Measurements from ENCODE around the gene CBX1. TPM values are rescaled to one million over a fixed set of nuclear protein-coding genes. Genes with fewer than 3 reads are reported as not detected.

Gene CBX1
- total RNA-seq (19.0 TPM), polyA plus RNA-seq (10 to 100 TPM; 13.9 to 22.7 (median 15.5) TPM)

DNA sequence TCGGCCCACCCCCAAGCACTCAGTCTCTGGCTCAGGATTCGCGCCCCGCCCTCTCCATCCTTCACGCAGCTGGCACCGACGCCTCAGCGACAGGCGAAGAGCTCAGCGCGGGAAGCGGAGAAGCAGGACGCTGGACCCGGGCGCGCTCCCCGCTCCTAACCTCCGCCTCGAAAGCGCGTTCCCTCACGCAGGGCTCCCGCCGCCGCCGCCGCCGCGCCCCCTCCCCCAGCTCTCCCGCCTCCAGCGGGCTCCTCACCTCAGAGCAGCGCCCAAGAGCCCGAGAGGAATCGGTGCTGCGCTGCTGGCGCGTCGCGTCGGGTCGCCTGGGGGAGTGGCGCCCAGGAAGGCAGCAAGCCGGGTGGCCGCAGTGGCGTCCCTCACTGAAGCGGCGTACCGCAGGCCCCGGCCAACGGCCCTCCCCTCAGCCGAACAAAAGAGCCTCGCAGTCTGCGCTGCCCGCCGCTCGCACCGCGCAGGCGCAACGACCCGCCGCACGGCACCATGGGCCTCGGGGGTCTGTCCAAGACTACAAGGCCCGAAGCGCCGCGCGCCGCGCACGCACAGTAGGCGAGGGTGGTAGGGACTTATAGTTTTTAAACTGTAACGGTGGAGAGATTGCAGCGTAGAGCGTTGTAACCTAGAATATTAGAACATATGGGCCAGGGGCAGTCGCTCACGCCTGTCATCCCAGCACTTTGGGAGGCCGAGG is at the start of gene CBX1:
Gene CBX1 (minus strand): TSS at position 467 of the 709 bp plus-strand sequence. CDS start 24,474 bp downstream, outside the sequence.
- Histone ChIP-seq H3K9me3 (ENCODE audit: control insufficient read depth in 2 of 2, low read length in 2 of 2) (no peaks in the 10 kb centered on the region), H3K27ac (ENCODE audit: insufficient read depth, low read length, poor library complexity, severe bottlenecking) (peak within 1 kb of the TSS; percentile 63), H3K36me3 (ENCODE audit: control insufficient read depth, insufficient read depth, low read length) (no peaks in the 10 kb centered on the region), H3K4me3 (ENCODE audit: low read depth, low read length) (peak within 1 kb of the TSS; percentile 72), H3K4me1 (ENCODE audit: control insufficient read depth, insufficient read depth, low read length, poor library complexity, severe bottlenecking) (peaks cover 14% of the 10 kb centered on the region), H3K27me3 (ENCODE audit: control insufficient read depth, insufficient read depth, low read length) (no peaks in the 10 kb centered on the region)
- Mint-ChIP-seq H3K27me3 (peaks cover 6% of the 10 kb centered on the region), H3K27ac (peak within 1 kb of the TSS; percentile 45 to 89 (median 87)), H3K36me3 (no peaks in the 10 kb centered on the region), H3K9me3 (no peaks in the 10 kb centered on the region), H3K4me1 (peaks cover 12 to 58% (median 24%) of the 10 kb centered on the region in 4 donors), H3K4me3 (peak within 1 kb of the TSS; percentile 90 to 93 (median 92))
- peak; percentile 97 to 98 for ATAC-seq (ENCODE audit: low read depth in 2 of 2)
- DNase-seq, result peak; percentile 87 to 97 (median 93)

DNA sequence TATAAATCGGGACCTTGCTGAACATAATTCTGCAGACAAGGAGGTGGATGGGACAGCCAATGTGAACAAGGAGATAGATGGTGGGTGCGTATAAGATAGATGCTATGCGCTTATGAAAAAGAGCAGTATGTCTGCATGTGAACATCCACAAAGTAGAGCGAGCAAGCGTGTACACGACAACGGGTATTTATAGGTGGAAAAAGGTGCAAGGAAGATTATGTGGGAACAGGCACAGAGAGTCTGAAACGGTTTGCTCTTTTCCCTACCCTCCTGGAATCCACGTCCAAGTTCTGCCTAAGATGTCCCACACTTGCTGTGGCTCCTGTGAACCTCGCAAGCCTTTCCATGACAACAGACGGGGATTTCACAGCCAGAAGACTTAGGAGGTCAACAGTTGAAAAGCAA is 49.3 kb upstream of the CBX1 start:
- no peaks in the 10 kb centered on the region for H3K27me3 ChIP-seq (ENCODE audit: control insufficient read depth, insufficient read depth, low read length)
- no peak overlapping the region for H3K4me3 ChIP-seq (ENCODE audit: low read depth, low read length)
- no peaks in the 10 kb centered on the region for H3K9me3 ChIP-seq (ENCODE audit: control insufficient read depth in 2 of 2, low read length in 2 of 2)
- ATAC-seq (ENCODE audit: low read depth in 2 of 2) (no peak), DNase-seq (no peak)
- Mint-ChIP-seq H3K9me3 (no peaks in the 10 kb centered on the region), H3K36me3 (peaks cover 36% of the 10 kb centered on the region), H3K27me3 (no peaks in the 10 kb centered on the region), H3K4me3 (no peak overlapping the region), H3K27ac (no peak overlapping the region), H3K4me1 (peaks cover 0 to 10% (median 2%) of the 10 kb centered on the region in 4 donors)
- H3K27ac ChIP-seq (ENCODE audit: insufficient read depth, low read length, poor library complexity, severe bottlenecking), result no peak overlapping the region
- H3K4me1 ChIP-seq (ENCODE audit: control insufficient read depth, insufficient read depth, low read length, poor library complexity, severe bottlenecking), result no peaks in the 10 kb centered on the region
- H3K36me3 ChIP-seq (ENCODE audit: control insufficient read depth, insufficient read depth, low read length), result peaks cover 83% of the 10 kb centered on the region

DNA sequence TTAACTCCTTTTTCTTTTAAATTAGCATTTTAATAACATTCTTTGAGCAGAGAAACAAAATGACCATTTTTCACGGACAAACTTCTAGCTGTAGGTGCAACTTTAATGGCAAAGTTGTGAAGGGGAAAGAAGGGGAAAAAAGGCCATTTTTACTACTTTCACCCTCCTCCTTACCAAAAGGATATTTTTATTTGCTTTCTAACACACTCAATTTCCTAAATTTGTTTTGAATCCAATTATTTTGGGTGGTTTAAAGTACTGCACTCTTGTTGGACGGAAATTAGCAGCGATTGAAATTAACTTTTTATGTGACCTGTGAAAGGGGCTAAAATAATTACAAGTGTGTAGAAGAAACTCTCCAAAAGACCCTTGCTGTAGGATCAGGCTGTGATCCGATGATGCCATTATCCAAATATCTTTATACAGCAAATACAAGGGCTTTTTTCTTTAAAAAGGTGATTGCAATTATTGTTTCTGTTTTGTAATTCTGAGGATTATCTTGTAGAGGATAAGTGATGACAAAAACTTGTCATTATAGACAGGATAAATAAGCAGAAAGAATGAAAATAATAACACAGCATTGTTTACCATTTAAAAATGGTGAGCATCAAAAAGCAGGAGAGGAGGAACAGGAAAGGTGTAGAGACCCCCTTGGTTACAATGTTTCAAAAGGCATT is 48.6 kb upstream of the CBX1 start:
- Mint-ChIP-seq H3K36me3 (peaks cover 42% of the 10 kb centered on the region), H3K27me3 (no peaks in the 10 kb centered on the region), H3K27ac (no peak overlapping the region)

DNA sequence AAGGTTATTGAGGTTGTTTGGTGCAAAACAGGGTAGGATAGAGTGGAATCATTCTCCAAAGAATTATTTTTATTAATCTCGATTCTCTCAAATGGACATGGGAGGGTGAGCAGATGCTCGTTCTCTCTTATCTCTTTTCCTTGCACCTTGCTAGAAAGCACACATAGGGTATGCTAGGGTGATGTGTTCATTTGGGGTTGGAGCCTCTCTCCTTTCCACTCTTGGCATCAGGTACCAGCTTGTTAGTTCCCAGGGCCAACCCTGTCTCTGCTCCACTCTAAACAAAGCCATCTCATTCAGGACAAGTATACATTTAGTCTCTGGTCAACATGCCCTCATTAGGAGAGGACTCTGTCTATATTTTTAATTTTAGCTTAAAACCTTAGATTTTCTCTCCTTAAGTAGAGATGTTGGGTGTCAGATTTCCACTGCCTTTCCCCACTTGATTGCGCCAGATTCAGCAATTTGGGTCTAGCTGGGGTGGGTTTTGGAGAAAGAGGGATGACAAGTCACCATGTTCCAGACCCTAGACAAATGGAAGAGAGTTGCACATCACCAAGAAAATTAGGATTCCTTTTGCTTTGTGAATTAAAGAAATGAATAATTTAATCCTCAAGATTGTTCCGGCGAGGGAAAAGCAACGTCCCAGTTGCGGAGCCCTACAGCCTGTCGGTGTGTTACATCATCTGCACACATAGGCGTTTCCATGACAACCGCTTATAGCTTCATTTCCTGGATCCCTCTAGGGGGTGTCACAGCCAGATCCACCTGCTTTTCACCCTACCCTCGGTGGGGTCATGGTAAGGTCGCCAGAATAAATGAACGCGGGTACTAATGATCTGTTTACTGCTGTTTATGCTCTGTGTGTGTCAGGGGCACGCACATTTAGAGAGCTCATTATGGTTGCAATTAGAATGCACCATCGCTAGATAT is 47.8 kb upstream of the CBX1 start:
- H3K4me1 Mint-ChIP-seq, result peaks cover 0 to 14% (median 11%) of the 10 kb centered on the region in 4 donors
- H3K9me3 ChIP-seq (ENCODE audit: control insufficient read depth in 2 of 2, low read length in 2 of 2), result no peaks in the 10 kb centered on the region
- H3K27ac ChIP-seq (ENCODE audit: insufficient read depth, low read length, poor library complexity, severe bottlenecking), result no peak overlapping the region
- H3K27me3 Mint-ChIP-seq, result no peaks in the 10 kb centered on the region
- H3K36me3 ChIP-seq (ENCODE audit: control insufficient read depth, insufficient read depth, low read length), result peaks cover 84% of the 10 kb centered on the region
- H3K4me3 Mint-ChIP-seq, result no peak overlapping the region
- H3K4me3 ChIP-seq (ENCODE audit: low read depth, low read length), result no peak overlapping the region
- ATAC-seq (ENCODE audit: low read depth in 2 of 2) (no peak), DNase-seq (no peak)
- no peaks in the 10 kb centered on the region for H3K9me3 Mint-ChIP-seq
- peaks cover 43% of the 10 kb centered on the region for H3K36me3 Mint-ChIP-seq
- H3K27me3 ChIP-seq (ENCODE audit: control insufficient read depth, insufficient read depth, low read length), result no peaks in the 10 kb centered on the region
- H3K27ac Mint-ChIP-seq, result no peak overlapping the region
- H3K4me1 ChIP-seq (ENCODE audit: control insufficient read depth, insufficient read depth, low read length, poor library complexity, severe bottlenecking), result no peaks in the 10 kb centered on the region

More for the DNA sequence above, 48.6 kb upstream of the CBX1 start:
- H3K9me3 ChIP-seq (ENCODE audit: control insufficient read depth in 2 of 2, low read length in 2 of 2), result no peaks in the 10 kb centered on the region
- no peaks in the 10 kb centered on the region for H3K9me3 Mint-ChIP-seq
- no peaks in the 10 kb centered on the region for H3K27me3 ChIP-seq (ENCODE audit: control insufficient read depth, insufficient read depth, low read length)
- DNase-seq (no peak), ATAC-seq (ENCODE audit: low read depth in 2 of 2) (no peak)
- peaks cover 84% of the 10 kb centered on the region for H3K36me3 ChIP-seq (ENCODE audit: control insufficient read depth, insufficient read depth, low read length)
- no peak overlapping the region for H3K27ac ChIP-seq (ENCODE audit: insufficient read depth, low read length, poor library complexity, severe bottlenecking)
- H3K4me3 ChIP-seq (ENCODE audit: low read depth, low read length), result no peak overlapping the region
- no peaks in the 10 kb centered on the region for H3K4me1 ChIP-seq (ENCODE audit: control insufficient read depth, insufficient read depth, low read length, poor library complexity, severe bottlenecking)
- H3K4me1 Mint-ChIP-seq, result peaks cover 0 to 13% (median 7%) of the 10 kb centered on the region in 4 donors
- no peak overlapping the region for H3K4me3 Mint-ChIP-seq

DNA sequence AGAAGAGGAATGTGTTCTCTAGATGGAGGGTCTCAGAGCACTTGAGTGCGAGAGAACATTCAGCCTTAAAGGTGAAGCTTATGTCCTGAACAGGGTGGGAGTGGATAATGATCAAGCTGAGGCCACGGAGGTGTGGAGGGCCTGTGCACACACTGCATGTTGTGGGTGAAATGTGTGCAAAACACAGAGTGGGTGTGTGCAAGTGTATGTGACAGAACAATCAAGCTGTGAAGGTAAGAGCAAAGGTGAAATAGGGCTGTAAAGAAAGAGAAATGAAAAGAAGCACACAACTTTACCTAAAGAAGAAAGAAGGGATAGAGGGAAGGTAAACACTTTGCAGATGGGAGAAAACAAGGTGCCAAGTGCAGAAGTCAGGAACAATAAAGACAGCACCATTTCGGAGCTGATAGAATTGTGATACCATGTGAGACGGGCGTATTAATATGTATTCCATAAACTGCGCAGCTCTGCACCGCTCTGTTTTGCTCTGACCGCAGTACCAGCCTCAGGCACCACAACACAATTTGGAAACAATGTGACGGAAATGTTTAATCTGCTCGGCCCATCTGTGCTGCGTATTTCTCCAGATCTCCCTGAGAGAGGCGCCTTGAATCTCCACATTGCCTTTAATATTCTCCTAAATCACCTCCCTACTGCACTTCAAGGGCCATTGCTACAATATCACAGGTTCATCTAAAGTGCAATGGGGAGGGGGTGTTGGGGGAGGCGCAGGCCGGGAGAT is 46.9 kb upstream of the CBX1 start:
- Mint-ChIP-seq H3K4me1 (peaks cover 0 to 14% (median 11%) of the 10 kb centered on the region in 4 donors), H3K36me3 (peaks cover 39% of the 10 kb centered on the region)

DNA sequence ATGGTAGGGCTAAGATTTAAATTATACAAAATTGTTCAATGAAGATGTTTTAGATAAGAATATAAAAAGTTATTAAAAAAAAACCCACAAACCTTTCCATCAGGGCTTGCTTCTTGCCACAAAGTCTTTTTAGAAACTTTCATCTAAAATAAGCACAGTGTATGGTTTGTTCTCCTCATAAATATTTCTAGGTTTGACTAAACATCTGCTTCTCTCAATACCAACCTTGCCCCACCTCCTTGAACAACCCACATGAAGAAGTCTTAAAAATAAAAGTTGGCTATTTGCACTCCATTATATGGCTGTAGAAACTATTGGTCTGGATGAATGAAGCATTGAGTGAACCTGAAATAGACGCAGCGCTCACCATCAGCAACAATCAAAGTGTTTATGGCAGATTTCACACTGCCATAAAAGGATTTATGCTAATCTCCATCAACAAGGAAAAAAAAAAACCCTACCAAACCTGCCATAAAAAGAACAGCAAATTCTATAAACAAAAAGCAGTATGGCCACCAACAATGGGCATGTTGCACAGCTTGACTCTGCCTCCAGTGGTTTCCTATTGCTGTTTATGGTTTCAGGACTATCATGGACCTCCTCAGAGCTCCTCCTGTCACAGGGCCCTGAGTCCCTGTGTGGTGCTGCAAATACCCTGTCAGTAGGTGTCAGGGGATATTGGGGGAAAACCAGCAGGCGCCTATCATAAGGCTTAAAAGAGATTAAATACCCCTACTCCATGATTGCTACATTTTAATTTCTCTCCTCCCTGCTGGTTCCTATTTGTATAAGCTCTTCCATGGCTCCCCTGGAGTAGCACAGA is 43.9 kb upstream of the CBX1 start:
- no peaks in the 10 kb centered on the region for H3K9me3 Mint-ChIP-seq
- H3K4me3 ChIP-seq (ENCODE audit: low read depth, low read length), result no peak overlapping the region
- ATAC-seq (ENCODE audit: low read depth in 2 of 2) (no peak), DNase-seq (no peak)
- H3K36me3 ChIP-seq (ENCODE audit: control insufficient read depth, insufficient read depth, low read length), result peaks cover 80% of the 10 kb centered on the region
- no peak overlapping the region for H3K27ac ChIP-seq (ENCODE audit: insufficient read depth, low read length, poor library complexity, severe bottlenecking)
- H3K4me3 Mint-ChIP-seq, result peak overlapping the region in 1 of 4 donors; percentile 61
- H3K4me1 Mint-ChIP-seq, result peaks cover 0 to 17% (median 12%) of the 10 kb centered on the region in 4 donors
- H3K36me3 Mint-ChIP-seq, result peaks cover 36% of the 10 kb centered on the region
- no peaks in the 10 kb centered on the region for H3K27me3 Mint-ChIP-seq
- H3K27me3 ChIP-seq (ENCODE audit: control insufficient read depth, insufficient read depth, low read length), result no peaks in the 10 kb centered on the region
- H3K4me1 ChIP-seq (ENCODE audit: control insufficient read depth, insufficient read depth, low read length, poor library complexity, severe bottlenecking), result no peaks in the 10 kb centered on the region
- H3K9me3 ChIP-seq (ENCODE audit: control insufficient read depth in 2 of 2, low read length in 2 of 2), result no peaks in the 10 kb centered on the region
- H3K27ac Mint-ChIP-seq, result peak overlapping the region in 1 of 3 donors; percentile 38

More for the DNA sequence above, 46.9 kb upstream of the CBX1 start:
- H3K9me3 Mint-ChIP-seq, result no peaks in the 10 kb centered on the region
- no peak overlapping the region for H3K4me3 ChIP-seq (ENCODE audit: low read depth, low read length)
- DNase-seq, result no peak
- H3K27ac ChIP-seq (ENCODE audit: insufficient read depth, low read length, poor library complexity, severe bottlenecking), result no peak overlapping the region
- no peaks in the 10 kb centered on the region for H3K27me3 ChIP-seq (ENCODE audit: control insufficient read depth, insufficient read depth, low read length)
- no peaks in the 10 kb centered on the region for H3K27me3 Mint-ChIP-seq
- H3K9me3 ChIP-seq (ENCODE audit: control insufficient read depth in 2 of 2, low read length in 2 of 2), result no peaks in the 10 kb centered on the region
- peak overlapping the region in 1 of 3 donors; percentile 52 for H3K27ac Mint-ChIP-seq
- no peaks in the 10 kb centered on the region for H3K4me1 ChIP-seq (ENCODE audit: control insufficient read depth, insufficient read depth, low read length, poor library complexity, severe bottlenecking)
- no peak for ATAC-seq (ENCODE audit: low read depth in 2 of 2)
- peaks cover 85% of the 10 kb centered on the region for H3K36me3 ChIP-seq (ENCODE audit: control insufficient read depth, insufficient read depth, low read length)
- no peak overlapping the region for H3K4me3 Mint-ChIP-seq

Measured in CD4-positive, CD25-positive, alpha-beta regulatory T cell (primary cell).